Endothelial cell of umbilical vein (primary cell): ENCODE results near the gene CARS1.

Experiments used
- POLR2A ChIP-seq: IDR thresholded peaks from 2 replicates; pipeline ENCODE4 v1.6.1; 2012; ENCODE audit warnings: low read depth, mild to moderate bottlenecking, control low read depth, low read length
- POLR2AphosphoS5 ChIP-seq: IDR thresholded peaks from 2 replicates; pipeline ENCODE4 v1.6.1; 2012; ENCODE audit warnings: low read depth, mild to moderate bottlenecking, control low read depth, low read length, moderate library complexity; ENCODE audit not compliant: insufficient read depth
- TF ChIP-seq, protein P1 (sequence below), 2 donors: IDR thresholded peaks; 1 replicate in 1 of 2; 2 replicates in 1 of 2; pipeline ENCODE4 v1.5.1; 2011; ENCODE audit warnings: low read length in 2 of 2, mild to moderate bottlenecking in 2 of 2, moderate library complexity in 2 of 2, control low read depth in 1 of 2, inconsistent platforms in 1 of 2, low read depth in 1 of 2; ENCODE audit not compliant: insufficient read depth in 1 of 2; ENCODE audit errors: extremely low read depth in 1 of 2

DNA sequence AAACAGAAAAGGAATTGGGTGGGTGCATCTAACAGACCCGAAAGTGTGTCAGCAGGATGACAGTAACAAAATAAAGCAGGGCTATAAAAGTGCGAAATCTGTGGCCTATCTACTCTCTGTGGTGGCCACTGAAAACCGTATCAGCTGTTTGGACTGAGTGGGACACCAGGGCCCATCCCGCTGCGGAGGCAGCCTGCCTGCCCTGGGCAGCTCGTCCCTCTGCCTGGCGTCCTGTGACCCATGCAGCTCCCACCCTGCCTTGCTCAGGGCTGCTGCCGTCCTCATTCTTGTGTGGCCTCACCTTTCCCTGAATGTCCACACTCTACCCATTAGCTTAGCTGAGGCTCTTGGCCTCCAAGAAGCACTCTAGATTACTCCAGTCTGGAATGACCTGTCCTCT lies 30.4 kb downstream of the CARS1 start:
- TF ChIP-seq, protein P1, sequence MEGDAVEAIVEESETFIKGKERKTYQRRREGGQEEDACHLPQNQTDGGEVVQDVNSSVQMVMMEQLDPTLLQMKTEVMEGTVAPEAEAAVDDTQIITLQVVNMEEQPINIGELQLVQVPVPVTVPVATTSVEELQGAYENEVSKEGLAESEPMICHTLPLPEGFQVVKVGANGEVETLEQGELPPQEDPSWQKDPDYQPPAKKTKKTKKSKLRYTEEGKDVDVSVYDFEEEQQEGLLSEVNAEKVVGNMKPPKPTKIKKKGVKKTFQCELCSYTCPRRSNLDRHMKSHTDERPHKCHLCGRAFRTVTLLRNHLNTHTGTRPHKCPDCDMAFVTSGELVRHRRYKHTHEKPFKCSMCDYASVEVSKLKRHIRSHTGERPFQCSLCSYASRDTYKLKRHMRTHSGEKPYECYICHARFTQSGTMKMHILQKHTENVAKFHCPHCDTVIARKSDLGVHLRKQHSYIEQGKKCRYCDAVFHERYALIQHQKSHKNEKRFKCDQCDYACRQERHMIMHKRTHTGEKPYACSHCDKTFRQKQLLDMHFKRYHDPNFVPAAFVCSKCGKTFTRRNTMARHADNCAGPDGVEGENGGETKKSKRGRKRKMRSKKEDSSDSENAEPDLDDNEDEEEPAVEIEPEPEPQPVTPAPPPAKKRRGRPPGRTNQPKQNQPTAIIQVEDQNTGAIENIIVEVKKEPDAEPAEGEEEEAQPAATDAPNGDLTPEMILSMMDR (IDR thresholded peaks at IDR 0.05; ENCODE audit: extremely low read depth in 1 of 2, insufficient read depth in 1 of 2, low read depth in 1 of 2, low read length in 2 of 2) = no peak
- TF ChIP-seq POLR2AphosphoS5 (no peak), POLR2A (no peak)
